ENCODE results near the gene CDK5RAP2. TPM values are rescaled to one million over a fixed set of nuclear protein-coding genes. Genes with fewer than 3 reads are reported as not detected.

The CDK5RAP2 gene
- total RNA-seq, 2 experiments from 2014 or later, result 76.0 to 81.6 TPM

DNA sequence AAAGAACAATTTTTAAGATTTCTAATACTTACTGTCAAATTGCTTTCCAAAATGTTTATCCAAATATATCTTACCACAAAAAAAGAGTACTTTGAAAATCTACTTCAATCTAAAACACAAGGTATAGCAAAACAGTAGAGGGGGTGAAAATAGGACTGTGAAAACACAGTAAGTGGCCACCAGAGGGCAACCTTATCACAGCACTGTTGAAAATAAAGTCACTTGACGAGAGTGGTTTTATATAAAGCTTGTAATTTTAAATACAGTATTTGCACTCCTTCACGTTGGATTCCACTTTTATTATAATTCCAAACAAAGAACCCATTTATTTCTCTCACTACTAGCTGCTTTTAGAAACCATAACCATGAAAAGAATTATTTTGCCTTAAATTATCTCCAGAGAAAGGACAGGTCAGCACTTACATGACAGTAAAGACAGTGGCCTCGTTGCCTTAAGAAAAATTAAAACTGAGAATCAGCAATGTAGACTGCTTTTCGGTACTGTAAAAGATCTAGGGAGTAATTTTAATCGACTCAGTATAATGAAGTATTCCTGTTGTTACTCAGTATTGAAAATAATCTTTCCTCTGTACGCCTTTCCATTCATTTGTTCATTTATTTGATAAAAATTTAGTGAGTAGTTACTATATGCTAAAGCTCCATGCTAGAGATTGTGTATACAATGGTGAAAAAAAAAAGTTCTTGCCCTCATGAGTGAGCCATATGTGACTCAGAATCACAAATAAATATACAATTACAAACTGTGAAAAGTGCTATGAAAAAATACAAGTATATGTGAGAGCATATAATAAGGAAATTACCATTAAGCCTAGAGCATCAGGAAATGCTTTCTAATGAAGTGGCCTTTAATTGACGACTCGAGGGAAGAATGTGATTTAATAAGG is 40.0 kb upstream of the CDK5RAP2 start:
- TF ChIP-seq EZH2phosphoT487 (IDR thresholded peaks at IDR 0.05; ENCODE audit: borderline replicate concordance, low read depth, low read length), result no peak
- TF ChIP-seq, protein P1, sequence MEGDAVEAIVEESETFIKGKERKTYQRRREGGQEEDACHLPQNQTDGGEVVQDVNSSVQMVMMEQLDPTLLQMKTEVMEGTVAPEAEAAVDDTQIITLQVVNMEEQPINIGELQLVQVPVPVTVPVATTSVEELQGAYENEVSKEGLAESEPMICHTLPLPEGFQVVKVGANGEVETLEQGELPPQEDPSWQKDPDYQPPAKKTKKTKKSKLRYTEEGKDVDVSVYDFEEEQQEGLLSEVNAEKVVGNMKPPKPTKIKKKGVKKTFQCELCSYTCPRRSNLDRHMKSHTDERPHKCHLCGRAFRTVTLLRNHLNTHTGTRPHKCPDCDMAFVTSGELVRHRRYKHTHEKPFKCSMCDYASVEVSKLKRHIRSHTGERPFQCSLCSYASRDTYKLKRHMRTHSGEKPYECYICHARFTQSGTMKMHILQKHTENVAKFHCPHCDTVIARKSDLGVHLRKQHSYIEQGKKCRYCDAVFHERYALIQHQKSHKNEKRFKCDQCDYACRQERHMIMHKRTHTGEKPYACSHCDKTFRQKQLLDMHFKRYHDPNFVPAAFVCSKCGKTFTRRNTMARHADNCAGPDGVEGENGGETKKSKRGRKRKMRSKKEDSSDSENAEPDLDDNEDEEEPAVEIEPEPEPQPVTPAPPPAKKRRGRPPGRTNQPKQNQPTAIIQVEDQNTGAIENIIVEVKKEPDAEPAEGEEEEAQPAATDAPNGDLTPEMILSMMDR (conservative IDR thresholded peaks at IDR 0.05; ENCODE audit: low read length), result peak; percentile 99
- ChIA-PET POLR2A (no interaction called here), CTCF (ENCODE audit: unreplicated experiment) (interaction anchor here (0.9 to 1.0 kb wide), 2 partner anchors 13 to 133 kb away, joined by 3 read pairs; no protein-coding TSS in a partner anchor)
- Histone ChIP-seq H3K4me3 (ENCODE audit: low read depth, low read length, poor library complexity, severe bottlenecking) (no peak overlapping the region), H4K20me1 (ENCODE audit: insufficient read depth, low read length) (no peaks in the 10 kb centered on the region), H3K9me3 (ENCODE audit: low read length) (no peaks in the 10 kb centered on the region), H3K9me2 (ENCODE audit: insufficient read depth, low read length) (no peaks in the 10 kb centered on the region), H3K27ac (ENCODE audit: low read depth, low read length, poor library complexity, severe bottlenecking) (no peak overlapping the region), H3K79me2 (ENCODE audit: insufficient read depth, low read depth, low read length) (no peaks in the 10 kb centered on the region), H3K4me1 (ENCODE audit: insufficient read depth, low read length, poor library complexity, severe bottlenecking) (no peaks in the 10 kb centered on the region), H3K36me3 (ENCODE audit: insufficient read depth, low read length) (peaks cover 4% of the 10 kb centered on the region; the same call in 1 of the 2 replicates), H3K4me2 (ENCODE audit: low read length) (peak overlapping the region; percentile 27; the same call in 1 of the 2 replicates), H2AFZ (ENCODE audit: low read length) (no peak overlapping the region)
- intact Hi-C loops (cut with micrococcal nuclease; ENCODE audit: unreplicated experiment), result loop anchor here (5.0 to 10.0 kb wide), 2 partner anchors 95 to 122 kb away; partner anchors contain the start of gene MEGF9
- no TSS peak for BruUV-seq (replicated peaks)
- DNase-seq (ENCODE audit: low spot score), result peak; percentile 69

DNA sequence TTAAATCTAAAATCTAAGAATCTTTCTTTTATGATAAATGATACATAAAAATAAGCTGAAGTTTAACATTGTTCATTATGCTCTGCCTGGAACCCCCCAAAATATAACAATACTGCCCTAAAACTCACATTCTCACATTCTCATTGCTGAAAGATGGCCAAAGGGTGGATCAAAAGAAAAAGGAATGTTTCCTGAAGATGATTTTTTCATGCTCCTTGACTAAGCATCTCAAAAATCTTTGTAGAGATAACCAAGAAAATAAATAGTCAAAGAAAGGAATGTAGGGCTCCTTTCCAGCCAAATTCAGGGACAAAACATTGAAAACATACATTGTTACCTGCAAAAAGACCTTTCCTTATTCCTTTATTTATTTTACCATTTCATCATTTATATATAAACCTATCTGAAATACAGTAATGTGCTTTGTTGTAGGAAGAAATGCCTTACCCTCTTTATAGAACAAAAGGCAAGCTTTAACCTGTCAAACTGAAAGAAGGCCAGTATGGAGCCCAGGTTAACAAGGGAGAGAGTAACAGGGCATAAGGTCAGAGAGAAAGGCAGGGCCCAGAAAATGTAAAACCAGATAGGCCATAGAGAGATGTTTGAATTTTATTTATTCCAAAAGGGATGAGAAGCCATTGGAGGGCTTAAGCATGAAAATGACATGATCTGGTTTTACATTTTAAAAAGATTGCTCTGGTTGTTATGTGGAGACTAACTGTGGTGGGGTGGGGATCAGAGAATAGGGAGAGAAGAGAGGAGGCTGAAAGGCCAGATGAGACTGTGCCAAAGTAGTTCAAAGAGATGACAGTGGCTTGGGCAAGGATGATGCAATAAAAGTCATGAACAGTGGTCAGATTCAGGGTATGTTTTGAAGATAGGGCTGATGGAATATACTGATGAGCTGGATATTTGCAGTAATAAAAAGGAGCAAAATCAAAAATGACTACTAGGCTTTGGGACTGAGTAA is 37.3 kb upstream of the CDK5RAP2 start:
- Histone ChIP-seq H4K20me1 (ENCODE audit: insufficient read depth, low read length) (no peaks in the 10 kb centered on the region), H3K9me3 (ENCODE audit: low read length) (no peaks in the 10 kb centered on the region), H3K9me2 (ENCODE audit: insufficient read depth, low read length) (no peaks in the 10 kb centered on the region), H3K36me3 (ENCODE audit: insufficient read depth, low read length) (peaks cover 4% of the 10 kb centered on the region; the same call in 1 of the 2 replicates), H2AFZ (ENCODE audit: low read length) (no peak overlapping the region), H3K27ac (ENCODE audit: low read depth, low read length, poor library complexity, severe bottlenecking) (no peak overlapping the region), H3K79me2 (ENCODE audit: insufficient read depth, low read depth, low read length) (no peaks in the 10 kb centered on the region), H3K4me3 (ENCODE audit: low read depth, low read length, poor library complexity, severe bottlenecking) (no peak overlapping the region), H3K4me1 (ENCODE audit: insufficient read depth, low read length, poor library complexity, severe bottlenecking) (no peaks in the 10 kb centered on the region), H3K4me2 (ENCODE audit: low read length) (no peak overlapping the region)
- intact Hi-C loops (cut with micrococcal nuclease; ENCODE audit: unreplicated experiment), result loop anchor here (5.0 kb wide), 1 partner anchor 125 kb away; no protein-coding TSS in a partner anchor
- ChIA-PET CTCF (ENCODE audit: unreplicated experiment) (no interaction called here), POLR2A (no interaction called here)
- BruUV-seq (replicated peaks), result no TSS peak
- no peak for DNase-seq (ENCODE audit: low spot score)
- TF ChIP-seq, protein P1 (conservative IDR thresholded peaks at IDR 0.05; ENCODE audit: low read length), result no peak
- TF ChIP-seq EZH2phosphoT487 (IDR thresholded peaks at IDR 0.05; ENCODE audit: borderline replicate concordance, low read depth, low read length), result no peak

Data from OCI-LY7 (cell line).